UCSD-AML1 (cell line): ENCODE data around the gene MRPS18A.

Source experiments
- DNase-seq: peaks from one replicate; lab custom pipeline; 2025; ENCODE audit not compliant: unreplicated experiment; lab: John Stamatoyannopoulos, UW

The MRPS18A gene

DNA sequence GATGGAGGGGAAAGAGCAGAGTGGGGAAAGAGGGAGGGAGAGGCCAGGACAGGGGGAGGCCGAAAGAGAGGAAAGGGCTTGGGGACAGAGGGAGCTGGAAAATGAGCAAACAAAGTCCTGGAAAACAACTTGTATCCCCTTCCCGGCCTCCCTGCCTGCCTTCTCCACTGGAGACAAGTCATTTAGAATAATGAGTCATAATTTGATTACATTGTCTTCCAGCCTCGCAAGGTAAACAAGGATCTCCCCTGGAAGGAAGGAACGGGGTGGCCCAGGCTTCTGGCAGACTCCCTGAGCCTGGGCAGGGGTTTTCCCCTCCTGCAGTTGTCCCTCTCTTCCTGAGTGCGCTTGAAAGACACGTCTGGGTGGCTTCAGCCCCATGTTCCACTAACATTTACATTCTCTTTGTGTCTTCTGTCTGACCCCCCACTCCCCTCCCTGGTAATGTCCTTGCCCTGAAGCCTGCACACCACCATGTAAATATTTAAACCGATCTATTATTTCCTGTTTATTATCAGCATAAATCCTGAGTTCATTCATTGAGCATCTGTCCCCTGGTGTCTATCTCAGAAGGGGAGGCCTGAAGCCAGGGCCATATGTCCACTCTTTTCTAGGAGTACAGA is 12.1 kb upstream of the MRPS18A start:
- no peak for DNase-seq

DNA sequence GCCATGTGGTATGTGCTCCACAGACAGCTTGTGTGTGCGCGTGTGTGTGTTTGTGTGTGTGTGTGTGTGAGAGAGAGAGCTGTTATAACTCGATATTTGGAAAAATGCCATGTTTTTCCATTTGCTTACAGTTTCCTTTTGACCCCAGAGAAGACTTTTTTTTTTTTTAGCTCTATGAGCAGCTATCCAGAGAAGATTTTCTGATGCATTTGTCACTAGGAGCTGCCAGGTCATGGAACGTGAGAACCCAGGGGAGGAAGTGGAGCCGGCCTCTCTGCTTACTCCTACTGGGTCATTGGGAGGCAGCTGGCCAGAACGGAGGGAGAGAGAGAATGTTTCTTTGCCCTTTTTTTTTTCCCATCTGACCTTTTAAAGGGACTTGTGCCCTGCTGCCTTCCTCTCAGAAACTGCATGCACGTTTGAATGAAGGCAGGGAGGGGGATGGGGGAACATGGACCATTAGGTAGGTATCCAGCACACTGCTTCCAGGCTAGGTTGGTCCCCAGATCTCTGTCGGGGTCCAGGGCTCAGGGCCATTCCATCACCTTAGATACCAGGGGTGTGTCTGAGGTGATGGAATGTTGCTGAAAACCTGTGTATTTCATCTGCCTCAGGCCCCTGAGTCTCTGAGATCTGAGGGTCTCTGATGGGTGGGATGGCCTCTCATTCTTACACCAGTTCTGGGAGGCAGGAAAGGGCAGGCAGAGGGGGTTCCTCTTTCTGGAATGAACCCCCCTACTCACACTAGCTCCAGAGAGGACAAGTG is 11.2 kb upstream of the MRPS18A start:
- DNase-seq: no peak

- DNase-seq: no peak
Measured at GRCh38 chr6:43697421-43697820, 9.8 kb upstream of the MRPS18A start.

GRCh38 chr6:43695967-43696291 is 8.3 kb upstream of the MRPS18A start:
- no peak for DNase-seq

DNA sequence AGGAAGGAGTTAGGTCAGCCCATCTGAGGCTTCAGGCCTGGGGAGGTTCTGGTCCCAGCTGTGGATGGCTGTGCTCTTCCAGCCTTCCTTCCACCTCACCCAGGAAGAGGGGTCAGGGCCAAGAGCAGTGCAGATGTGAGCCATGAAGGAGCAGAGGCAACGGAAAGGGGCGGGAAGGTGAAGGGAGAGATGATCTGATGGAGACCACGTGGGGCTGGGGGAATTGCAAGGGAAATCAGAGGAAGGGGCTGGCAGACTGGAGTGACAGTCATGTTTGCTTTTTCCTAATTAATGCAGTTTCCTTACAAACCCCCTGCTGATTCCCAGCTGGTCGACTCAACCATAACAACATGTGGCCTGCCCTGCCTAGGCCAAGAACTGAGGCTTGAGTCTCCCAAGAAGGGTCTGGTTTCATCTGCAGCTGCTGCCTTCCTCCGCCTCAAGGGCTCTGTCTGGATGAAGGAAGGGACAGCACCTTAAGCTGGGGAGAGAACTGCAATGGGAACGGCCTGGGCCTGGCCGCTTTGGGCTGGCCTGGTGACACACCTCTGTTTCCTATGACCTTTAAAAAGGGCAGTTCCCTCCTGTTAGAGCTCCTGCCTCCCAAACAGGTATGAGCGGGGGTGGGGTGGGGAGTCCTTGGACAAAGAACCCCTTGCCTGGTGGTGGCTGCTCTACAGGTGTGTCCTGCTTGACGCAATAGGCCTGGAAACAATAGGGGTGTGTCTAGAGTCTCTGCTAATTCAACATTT is 7.8 kb upstream of the MRPS18A start:
- DNase-seq: no peak

- DNase-seq: no peak
Measured at GRCh38 chr6:43689421-43689820, 1.8 kb upstream of the MRPS18A start.

DNA sequence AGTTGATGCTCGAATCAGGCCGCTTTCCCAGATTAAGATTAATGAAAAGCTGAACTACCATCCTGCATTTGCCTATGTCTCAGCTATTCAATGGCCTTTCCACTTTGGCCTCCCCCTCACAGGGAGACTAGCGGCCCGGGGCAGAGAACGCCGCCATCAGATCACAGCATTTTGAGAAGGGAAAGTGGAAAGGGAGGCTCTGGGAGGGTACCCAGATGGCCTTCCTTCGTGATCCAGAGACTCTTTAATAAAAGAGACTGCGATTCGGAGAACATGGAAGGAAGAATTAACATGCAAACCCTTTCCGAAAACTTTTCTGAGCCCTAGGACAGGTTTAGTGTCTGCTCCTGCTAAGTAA is 533 bp downstream of the MRPS18A start:
- no peak for DNase-seq

- no peak for DNase-seq
Measured at GRCh38 chr6:43683708-43684455, 3.7 kb downstream of the MRPS18A start.

DNA sequence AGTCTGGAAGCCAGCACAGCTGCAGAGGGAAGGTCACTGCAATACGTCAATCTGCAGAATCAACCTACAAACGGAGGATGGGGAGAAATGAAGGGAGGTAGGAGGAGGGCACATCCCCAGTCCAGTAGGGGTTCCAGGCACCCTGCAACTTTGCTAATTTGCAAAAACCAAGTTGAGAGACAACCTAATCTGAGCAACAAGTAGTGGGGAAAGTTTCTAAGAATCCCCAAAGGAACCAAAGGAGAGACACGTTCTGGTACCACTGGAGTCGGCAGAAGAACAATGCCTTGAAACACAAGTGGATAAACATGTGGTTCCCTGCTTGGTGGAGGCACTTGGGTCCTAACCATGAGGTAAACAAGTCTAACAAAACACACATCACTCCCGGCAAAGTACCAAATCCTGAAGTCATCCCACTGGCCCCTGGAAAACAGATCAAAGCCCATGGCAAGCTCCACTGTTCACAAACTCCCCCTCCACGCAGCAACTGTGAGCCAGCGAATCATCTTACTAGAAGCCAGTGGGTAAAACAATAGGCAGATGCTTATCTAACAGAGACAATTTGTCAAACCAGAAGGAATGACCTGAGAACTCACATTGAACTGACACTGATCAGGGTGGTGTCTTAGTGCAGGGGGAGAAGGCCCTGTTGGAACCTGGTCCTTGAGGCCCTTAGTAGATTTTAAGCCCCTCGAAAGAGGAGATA is 4.7 kb downstream of the MRPS18A start:
- no peak for DNase-seq

DNA sequence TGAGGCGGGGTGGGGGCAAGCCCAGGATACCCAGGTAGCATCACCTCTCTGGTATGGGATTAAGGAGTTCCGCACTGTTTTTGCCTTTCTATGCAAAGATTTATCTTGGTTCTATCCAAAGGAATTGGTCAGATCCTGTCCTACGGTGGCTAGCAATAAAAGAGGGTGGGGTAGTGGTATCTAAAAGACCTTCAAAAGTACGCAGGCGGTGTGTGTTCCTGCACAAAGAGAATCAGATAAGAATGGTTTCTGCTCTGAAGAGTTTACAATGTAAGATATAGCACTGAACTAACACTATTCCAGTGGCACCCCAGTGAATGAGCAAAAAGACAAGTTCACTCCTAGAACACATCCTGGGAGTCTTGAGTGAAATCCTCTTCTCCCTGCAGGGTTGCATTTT is 6.3 kb downstream of the MRPS18A start:
- DNase-seq: no peak

DNA sequence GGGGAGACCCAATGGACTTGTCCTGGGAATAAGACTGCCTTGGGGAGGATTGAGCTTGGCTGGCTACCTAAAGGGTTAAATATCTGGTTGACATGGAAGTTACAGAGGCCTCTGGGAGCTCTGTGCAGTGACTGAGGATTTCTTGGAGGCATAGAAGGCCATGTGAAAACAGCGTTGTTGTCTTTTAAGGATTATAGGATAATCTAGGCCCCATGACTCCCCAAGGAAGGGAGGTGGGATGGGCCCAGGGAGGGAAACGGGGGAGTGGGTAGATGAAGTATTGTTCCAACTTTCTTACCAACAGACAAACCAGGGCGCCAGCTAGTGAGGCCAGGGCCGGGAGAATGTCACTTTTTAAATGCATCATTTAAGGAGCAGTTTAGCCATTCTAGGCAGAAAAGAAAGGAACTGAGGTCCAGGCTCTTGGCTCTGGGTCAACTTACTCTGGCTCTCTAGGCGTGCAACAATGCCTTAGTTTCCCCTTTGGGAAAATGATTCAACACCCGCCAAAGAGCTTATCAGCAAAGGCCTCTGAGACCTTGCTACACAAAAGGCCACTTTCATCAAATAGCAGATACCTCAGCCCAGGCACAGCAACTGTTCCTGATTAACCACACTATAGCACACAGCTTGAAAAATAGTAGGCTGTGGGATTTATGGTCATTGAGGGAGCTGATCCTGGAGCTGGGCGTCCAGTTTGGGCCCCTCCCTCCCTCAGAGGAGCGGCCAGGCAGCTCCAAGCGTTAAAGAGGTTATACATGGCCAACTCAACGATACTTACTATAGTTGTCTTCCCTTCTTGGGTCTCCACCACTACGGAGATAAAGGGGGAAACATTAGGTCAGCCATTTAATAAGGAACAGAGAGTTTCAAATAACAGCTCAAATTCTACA is 7.0 kb downstream of the MRPS18A start:
- DNase-seq: no peak

DNA sequence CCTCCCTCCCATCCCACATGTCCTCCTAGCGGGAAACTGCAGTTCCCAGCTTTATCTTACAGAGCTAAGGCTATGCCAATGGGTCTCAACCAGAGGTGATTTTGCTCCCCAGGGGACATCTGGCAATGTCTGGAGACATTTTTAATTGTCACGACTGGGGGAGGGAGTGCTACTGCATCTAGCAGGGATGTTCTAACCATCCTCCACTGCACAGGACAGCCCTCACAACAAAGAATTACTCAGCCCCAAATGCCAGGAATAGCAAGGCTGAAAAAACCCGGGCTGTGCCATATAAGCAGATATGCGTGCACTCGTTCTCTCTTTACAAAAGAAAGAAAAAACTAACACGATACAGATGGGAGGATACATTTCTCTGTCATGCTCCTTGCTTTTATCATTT is 8.5 kb downstream of the MRPS18A start:
- DNase-seq: no peak

GRCh38 chr6:43678341-43678740 is 9.2 kb downstream of the MRPS18A start:
- DNase-seq: no peak

DNA sequence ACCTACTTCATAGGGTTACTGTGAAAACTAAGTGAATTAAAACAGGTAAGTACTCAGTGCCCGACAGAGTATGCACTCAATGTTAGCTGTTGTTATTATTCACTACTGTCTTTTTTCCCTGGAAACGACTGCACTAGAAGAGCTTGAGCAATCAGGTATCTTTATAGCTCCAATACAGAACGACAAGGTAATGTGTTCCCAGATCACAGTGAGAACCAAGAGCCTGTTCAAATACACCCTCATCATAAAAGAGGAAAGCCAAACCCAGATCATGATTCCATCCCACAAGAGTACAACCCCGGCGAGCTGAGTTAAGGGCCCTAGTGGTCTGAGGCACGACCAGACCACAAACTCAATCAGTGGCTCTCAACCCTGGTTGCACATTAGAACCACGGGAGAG is 9.8 kb downstream of the MRPS18A start:
- no peak for DNase-seq

DNA sequence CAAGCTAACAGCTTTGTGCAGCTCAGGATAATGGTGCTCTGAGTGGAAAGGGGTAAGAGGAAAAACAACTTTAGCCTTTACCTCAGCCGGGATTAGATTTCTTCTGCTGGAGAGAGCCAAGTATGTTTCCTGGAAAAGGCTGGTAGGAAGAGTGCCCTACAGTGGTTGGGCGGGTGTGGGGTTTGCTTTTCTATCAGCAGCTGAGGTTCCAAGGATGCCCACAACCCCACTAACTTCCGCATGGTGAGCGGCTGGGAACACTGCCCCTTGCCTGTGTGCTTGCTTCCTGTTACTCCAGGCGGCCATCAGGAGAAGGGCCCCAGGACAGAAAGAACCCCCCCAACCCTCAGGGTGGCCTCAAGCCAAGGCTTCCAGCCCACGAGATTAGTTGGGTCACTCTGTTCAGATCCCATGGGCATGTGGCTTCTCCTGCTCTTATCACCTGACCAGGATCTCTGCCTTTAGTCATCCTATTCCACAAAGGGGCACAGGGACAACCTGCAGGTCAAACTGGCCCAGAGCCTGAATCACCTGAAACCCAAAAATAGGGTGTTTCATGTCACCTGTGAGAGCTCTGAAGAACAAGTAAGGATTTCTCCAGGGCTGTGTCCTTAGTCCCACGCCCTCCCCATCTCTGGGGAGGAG is 10.5 kb downstream of the MRPS18A start:
- DNase-seq: no peak

- DNase-seq: no peak
Measured at GRCh38 chr6:43674921-43675320, 12.7 kb downstream of the MRPS18A start.

DNA sequence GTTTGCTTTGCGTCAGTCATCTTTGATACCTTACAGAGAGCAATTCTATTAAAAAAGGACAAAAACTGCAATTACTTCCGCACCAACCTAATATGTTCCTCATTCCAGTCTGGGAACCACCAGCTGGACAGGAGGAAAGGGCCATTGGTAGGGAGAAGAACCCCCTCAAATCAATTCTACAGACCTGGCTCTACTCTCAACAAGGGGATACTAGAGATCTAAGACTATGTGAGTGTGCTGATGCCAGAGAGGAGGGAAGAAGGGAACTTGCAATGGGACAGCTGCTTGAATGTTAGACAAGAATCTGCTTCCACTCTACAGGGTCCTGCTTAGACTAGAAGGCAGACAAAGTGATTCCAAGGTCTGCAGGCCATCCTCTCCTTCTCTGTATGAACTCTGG is 13.3 kb downstream of the MRPS18A start:
- DNase-seq: no peak

- no peak for DNase-seq
Measured at GRCh38 chr6:43673444-43674084, 14.0 kb downstream of the MRPS18A start.
